Measurements from ENCODE around the gene PRUNE2. TPM values are rescaled to one million over a fixed set of nuclear protein-coding genes. Genes with fewer than 3 reads are reported as not detected.

The PRUNE2 gene
- total RNA-seq, 4 donors from 2014 or later: 3.6 to 16.2 (median 6.4) TPM

DNA sequence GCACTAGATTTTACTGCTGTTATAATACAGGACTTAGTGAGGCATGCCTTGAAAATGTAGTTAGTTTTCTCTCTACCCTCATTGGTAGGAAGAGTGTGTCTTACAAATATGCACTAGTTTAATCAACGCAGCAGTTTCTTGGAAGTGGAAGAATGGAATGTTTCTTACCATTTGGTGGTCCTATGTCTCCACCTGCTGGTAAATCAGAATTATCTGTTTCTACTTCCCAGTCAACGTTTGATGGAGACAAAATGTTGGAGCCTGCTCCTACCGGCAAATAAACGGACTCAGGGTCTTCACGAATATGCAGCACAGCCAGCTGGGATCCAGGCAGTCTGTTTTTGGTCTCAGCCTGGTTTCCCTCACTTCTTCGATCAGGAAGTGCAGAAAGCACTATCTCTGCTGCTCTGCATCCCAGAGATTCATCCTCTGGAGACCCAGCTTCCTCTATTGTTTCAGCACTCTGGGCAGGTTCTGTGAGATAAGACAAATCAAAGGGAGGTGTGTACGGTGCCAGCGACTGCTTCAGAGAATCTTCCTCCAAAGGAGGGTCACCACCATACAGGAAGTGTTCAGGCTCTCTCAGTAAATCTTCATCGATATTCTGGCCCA lies 201.2 kb downstream of the PRUNE2 start:
- H3K27me3 ChIP-seq: peaks cover 16% of the 10 kb centered on the region
- 11% methylated on average over 9 of the region's 9 CpGs for WGBS
- no peaks in the 10 kb centered on the region for H3K9me3 ChIP-seq
- H3K4me1 ChIP-seq: no peaks in the 10 kb centered on the region
- no peak for DNase-seq (ENCODE audit: low spot score in 2 of 2)
- no peaks in the 10 kb centered on the region for H3K36me3 ChIP-seq
- no peak overlapping the region for H3K27ac ChIP-seq
- H3K4me3 ChIP-seq: no peak overlapping the region
- TF ChIP-seq, protein P1, sequence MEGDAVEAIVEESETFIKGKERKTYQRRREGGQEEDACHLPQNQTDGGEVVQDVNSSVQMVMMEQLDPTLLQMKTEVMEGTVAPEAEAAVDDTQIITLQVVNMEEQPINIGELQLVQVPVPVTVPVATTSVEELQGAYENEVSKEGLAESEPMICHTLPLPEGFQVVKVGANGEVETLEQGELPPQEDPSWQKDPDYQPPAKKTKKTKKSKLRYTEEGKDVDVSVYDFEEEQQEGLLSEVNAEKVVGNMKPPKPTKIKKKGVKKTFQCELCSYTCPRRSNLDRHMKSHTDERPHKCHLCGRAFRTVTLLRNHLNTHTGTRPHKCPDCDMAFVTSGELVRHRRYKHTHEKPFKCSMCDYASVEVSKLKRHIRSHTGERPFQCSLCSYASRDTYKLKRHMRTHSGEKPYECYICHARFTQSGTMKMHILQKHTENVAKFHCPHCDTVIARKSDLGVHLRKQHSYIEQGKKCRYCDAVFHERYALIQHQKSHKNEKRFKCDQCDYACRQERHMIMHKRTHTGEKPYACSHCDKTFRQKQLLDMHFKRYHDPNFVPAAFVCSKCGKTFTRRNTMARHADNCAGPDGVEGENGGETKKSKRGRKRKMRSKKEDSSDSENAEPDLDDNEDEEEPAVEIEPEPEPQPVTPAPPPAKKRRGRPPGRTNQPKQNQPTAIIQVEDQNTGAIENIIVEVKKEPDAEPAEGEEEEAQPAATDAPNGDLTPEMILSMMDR (IDR thresholded peaks at IDR 0.05): peak; percentile 28 to 53
- TF ChIP-seq POLR2AphosphoS5 (IDR thresholded peaks at IDR 0.05): no peak

DNA sequence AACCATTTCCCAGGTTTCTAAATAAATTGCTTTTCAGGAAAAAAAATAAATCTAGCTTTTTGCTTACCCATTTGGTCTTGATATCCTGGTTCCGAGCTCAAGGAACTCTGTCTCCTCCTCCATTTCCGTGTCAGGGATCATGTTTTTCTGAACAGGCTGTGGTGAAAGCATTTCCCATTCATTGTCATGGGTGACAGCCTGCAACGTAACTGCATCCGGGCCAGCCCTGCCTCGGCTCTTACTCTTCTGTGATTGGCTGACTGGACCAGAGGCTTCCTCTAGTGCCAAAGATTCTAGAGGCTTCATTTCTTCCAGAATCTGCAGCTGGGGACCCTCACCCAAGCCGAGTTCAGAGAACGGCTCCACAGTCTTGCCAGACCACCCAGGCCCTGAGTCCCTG lies 202.6 kb downstream of the PRUNE2 start:
- TF ChIP-seq, protein P1 (IDR thresholded peaks at IDR 0.05): no peak
- TF ChIP-seq EP300 (IDR thresholded peaks at IDR 0.05) (no peak), POLR2AphosphoS5 (IDR thresholded peaks at IDR 0.05) (no peak), POLR2A (IDR thresholded peaks at IDR 0.05) (no peak)
- Histone ChIP-seq H3K4me3 (no peak overlapping the region), H3K36me3 (no peaks in the 10 kb centered on the region), H3K4me1 (no peaks in the 10 kb centered on the region), H3K27ac (no peak overlapping the region), H3K27me3 (peaks cover 14% of the 10 kb centered on the region), H3K9me3 (no peaks in the 10 kb centered on the region)
- WGBS: 62% methylated on average over 7 of the region's 7 CpGs
- DNase-seq (ENCODE audit: low spot score in 2 of 2): no peak

DNA sequence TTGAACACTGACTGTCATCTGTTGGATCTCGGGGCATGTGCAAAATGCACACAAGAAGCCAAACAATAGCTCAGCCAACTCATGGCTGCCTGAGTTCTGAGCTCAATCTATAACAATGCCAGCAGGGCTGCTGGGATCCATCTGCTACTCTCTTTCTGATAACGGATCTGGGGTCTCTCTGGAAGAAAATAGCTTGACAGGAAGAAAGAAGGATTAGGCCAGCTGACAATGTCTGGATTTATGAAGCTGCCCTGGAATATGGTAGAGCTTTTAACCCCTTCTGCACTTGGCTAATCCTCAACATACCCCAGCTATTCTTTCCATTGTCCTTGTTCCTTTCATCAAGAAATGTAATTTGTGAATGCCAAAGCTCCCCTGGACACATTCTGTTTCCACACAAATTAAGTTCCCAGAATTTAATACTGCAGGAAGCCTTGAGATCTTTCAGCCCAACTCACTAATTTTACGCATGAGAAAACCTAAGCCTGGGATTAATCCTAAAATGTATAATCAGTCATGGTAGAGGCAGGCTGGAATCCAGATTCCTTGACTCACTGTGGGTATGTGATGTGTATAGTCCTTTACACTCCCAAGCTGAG lies 204.4 kb downstream of the PRUNE2 start:
- peaks cover 9% of the 10 kb centered on the region for H3K27me3 ChIP-seq
- TF ChIP-seq POLR2AphosphoS5 (IDR thresholded peaks at IDR 0.05) (no peak), POLR2A (IDR thresholded peaks at IDR 0.05) (no peak), EP300 (IDR thresholded peaks at IDR 0.05) (no peak)
- TF ChIP-seq, protein P1 (IDR thresholded peaks at IDR 0.05): no peak
- H3K4me3 ChIP-seq: no peak overlapping the region
- H3K9me3 ChIP-seq: no peaks in the 10 kb centered on the region
- DNase-seq (ENCODE audit: low spot score in 2 of 2): no peak
- 60% methylated on average over 3 of the region's 3 CpGs for WGBS
- H3K27ac ChIP-seq: no peak overlapping the region
- H3K36me3 ChIP-seq: no peaks in the 10 kb centered on the region
- H3K4me1 ChIP-seq: no peaks in the 10 kb centered on the region

DNA sequence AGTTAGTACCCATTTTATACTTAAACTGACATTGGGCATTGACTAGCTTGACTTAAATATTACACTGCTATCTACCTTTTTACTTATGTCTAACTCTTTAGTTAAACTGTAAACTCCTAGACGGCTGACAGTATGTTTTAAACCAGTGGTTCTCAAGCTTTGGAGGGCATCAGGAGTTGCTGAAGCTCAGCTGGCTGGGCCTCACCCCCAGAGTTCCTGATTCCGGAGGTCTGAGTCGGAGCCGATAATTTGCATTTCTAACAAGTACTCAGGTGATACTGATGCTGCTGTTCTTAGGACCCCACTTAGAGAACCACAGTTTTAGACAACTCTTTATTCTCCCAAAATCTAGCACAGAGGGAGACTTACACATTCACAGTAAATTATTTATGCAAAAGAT lies 205.0 kb downstream of the PRUNE2 start:
- DNase-seq (ENCODE audit: low spot score in 2 of 2): no peak
- 90% methylated on average over 4 of the region's 4 CpGs for whole genome bisulfite sequencing
- H3K9me3 ChIP-seq: no peaks in the 10 kb centered on the region

DNA sequence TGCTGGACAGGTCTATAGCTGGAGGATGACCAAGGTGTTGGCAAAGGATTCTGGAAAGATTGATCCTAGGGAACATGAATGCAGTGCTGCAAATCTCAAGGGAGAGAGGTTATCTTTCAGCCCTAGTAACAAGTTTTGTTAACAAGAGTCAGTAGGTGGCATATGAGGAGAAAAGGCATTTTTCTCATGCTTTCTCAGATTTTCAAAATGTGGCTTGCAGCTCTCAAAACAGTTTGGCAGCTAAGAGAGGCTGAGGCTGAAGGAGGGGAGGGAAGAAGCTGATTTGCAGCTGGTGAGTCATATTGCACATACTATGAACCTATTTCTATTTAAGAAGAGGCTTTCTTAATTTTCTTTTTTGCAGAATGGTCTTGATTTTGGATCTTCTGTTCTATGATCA lies 205.9 kb downstream of the PRUNE2 start:
- Histone ChIP-seq H3K4me3 (no peak overlapping the region), H3K9me3 (no peaks in the 10 kb centered on the region), H3K27ac (no peak overlapping the region), H3K4me1 (no peaks in the 10 kb centered on the region), H3K27me3 (peaks cover 4% of the 10 kb centered on the region), H3K36me3 (no peaks in the 10 kb centered on the region)
- DNase-seq (ENCODE audit: low spot score in 2 of 2): no peak
- TF ChIP-seq POLR2AphosphoS5 (IDR thresholded peaks at IDR 0.05): no peak
- TF ChIP-seq, protein P1 (IDR thresholded peaks at IDR 0.05): no peak
- TF ChIP-seq POLR2A (IDR thresholded peaks at IDR 0.05): no peak
- no peak for TF ChIP-seq EP300 (IDR thresholded peaks at IDR 0.05)

More for the DNA sequence above, 205.0 kb downstream of the PRUNE2 start:
- H3K4me1 ChIP-seq: no peaks in the 10 kb centered on the region
- H3K4me3 ChIP-seq: no peak overlapping the region
- H3K27ac ChIP-seq: no peak overlapping the region
- TF ChIP-seq POLR2A (IDR thresholded peaks at IDR 0.05) (no peak), POLR2AphosphoS5 (IDR thresholded peaks at IDR 0.05) (no peak)
- H3K36me3 ChIP-seq: no peaks in the 10 kb centered on the region
- H3K27me3 ChIP-seq: peaks cover 4% of the 10 kb centered on the region
